NCI-H1105 treated with DMSO at 0.1 percent for 48 hours (cell line): ENCODE results near the gene SCARF1.
A peak's percentile ranks its signal among the peaks of the same experiment; 100 is the strongest.

Source experiments
- DNase-seq: peaks from one replicate; lab custom pipeline; 2025; lab: John Stamatoyannopoulos, UW

SCARF1 gene

DNA sequence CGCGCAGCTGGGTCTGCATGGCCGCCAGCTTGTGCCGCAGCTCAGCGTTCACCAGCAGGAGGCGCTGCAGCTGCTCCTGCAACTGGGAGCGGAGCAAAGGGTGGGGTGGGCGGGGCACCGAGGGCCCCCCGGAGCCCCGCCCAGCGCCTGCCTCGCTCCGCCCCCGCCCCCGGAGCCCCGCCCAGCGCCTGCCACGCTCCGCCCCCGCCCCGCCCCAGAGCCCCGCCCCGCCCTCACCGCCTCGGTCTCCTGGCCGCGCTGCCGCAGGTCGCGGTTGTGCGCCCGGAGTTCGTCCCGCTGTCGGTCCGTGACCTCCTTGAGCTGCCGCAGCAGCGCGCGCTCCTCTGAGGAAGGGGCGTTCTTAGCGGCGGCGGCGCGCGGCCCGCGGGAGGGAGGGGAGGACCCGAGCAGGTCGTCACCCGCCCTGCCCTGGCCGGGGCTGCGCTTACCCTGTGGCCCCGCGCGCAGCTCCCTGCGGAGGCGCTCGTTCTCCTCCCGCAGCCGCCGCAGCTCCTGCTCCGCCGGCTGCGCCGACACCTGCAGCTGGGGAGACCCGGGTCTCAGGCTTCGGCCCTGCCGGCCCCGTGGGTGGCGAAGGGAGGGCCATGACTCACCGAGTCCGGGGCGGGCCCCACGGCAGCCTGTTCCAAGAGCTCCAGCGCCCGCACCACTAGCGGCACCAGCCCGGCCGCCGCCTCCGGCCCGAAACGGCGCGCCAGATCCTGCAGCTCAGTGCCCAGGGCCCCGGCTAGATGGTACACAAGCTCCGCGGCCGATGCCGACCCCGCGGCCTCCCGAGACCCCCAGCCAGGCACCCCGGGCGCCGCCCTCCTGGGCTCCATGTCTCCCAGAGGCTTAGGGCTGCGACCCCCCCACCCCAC, 3.7 kb upstream of the SCARF1 start:
- DNase-seq, result peak; percentile 66

DNA sequence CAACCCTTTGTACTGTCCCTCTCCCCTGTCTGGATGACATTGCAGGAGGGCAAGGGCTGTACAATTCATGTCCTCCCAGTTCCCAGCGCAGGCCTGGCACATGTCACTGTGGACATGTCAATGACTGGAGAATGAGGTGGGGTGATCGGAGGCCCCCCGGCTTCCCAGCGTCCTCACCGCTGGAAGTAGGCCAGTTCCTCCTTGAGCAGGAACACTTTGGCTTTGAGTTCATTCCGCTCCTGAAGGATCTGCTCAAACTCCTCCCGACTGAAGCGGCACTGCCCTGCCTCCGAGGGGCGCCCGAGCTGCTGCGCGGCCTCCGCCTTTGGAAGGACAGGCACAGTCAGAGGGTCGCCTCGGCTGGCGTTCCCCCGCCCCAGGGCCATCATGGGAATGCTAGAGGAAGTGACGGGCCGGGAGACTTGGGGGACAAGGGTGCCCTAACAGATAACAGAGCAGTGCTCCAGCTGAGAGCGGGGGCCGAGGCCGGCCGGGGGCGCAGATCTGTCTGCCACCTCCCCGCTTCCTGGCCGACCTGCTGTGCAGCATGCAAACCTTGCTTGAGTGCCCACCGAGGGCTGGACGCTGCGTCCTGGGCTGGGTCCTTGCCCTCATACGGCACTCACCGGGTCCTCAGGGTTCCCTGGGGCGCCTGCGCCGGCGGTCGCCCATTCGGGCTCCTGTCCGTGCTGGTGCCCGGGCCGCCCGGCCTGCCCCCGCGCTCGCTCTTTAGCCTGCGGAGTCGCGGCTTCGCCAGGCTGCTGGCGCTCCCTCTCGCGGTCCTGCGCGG, 2.8 kb upstream of the SCARF1 start:
- DNase-seq, result no peak

DNA sequence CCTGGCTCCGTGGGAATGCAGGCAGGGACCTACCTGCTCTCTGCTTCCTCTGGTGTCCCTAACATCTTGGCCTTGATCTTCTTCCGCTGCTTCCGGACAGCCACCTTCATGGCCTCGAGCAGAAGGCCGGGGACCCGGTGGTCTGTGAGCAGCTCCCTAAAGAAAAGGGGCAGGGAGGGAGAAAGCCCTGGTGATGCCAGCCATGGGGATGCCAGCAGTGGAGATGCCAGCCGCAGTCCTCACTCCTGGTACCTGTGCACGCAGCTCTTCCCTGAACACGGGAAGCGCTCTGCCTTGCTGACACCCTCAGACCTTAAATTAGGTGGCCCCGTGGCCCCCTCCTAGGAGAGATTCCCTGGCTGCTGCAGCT, 2.3 kb upstream of the SCARF1 start:
- no peak for DNase-seq

DNA sequence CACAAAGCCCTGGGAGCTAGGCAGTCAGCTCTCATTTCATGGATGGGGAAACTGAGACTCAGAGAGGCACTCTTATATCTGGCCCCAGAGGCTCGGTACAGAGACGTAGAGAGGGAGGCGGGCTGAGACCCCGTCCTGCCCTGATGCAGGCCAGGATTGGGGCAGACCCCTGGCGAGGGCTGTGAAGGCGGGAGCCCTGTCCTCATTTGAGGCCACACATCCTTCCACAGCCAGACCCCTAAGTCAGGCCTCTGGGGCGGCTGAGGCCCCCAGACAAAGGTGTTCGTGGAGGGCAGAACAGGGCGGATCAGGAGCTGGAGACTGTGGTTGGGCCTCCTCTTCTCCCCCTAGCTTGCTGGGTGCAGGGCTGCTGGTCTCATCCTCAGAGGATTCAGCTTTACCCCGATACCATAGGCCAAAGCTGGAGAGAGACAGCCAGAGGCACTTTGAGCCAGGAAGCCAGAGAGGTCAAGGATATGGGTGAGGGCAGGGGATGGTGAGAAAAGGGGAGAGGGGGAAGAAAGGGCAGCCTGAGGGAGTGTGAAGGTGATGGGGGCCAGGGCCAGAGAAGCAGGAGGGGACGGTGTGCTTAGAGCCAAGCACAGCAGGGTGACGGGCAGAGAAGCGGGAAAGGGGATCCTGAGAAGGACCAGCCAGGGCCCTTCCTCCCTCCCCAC, 805 bp upstream of the SCARF1 start:
- no peak for DNase-seq

DNA sequence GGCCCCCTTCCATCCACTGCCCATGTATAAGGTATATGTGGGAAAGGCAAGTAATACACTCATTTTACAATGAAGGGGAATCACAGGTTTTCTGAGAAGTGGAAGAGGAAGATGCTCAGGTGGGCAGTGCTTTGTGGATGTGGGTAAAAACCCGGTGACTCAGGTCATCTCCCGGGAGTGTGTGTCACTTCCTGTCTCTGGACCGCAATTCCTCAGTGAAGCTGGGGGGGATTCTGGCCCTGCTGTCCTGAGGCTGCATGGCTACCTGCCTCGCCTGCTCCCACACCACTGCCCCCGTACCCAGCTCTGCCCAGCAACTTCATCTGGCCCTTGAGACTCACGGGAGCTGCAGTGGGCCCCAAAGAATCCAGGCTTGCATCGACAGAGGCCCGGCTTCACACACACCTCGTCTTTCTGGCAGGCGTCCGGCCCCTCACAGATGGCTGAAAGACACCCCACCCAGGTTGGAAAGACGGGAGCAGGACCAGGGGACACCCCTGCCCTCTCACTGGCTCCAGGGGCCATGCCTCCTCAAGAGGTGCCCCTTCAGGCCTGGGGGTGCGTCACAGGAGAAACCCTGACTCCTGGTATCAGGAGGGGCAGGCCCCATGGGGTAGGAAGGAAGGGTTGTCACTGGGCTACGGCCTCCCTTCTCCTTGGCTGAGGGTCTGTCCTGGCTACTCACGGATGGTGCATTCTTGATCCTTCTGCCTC, 882 bp downstream of the SCARF1 start:
- DNase-seq, result no peak

DNA sequence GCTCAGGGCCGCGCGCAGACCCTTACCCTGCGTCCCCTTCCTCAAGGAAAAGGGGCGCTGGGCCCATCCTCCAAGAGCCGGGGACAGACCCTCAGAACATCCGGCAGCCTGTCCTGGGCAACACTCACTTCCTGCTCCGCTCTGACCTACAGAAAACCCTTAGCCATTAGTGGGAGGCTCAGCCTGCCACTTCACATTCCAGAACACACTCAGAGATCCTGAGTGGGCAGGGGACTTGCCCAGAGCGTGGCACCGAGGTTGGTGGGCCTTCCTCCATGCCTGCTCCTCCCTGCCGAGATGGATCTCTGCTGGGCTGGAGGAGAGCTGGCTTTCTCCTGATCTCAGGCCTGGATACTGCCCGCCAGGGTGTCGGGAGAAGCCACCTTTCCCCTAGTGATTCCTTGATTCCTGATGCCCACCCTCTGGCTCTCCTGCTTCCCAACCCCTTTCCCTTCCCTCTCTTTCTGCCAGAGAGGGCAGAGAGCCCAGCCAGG, 1.5 kb downstream of the SCARF1 start:
- no peak for DNase-seq

DNA sequence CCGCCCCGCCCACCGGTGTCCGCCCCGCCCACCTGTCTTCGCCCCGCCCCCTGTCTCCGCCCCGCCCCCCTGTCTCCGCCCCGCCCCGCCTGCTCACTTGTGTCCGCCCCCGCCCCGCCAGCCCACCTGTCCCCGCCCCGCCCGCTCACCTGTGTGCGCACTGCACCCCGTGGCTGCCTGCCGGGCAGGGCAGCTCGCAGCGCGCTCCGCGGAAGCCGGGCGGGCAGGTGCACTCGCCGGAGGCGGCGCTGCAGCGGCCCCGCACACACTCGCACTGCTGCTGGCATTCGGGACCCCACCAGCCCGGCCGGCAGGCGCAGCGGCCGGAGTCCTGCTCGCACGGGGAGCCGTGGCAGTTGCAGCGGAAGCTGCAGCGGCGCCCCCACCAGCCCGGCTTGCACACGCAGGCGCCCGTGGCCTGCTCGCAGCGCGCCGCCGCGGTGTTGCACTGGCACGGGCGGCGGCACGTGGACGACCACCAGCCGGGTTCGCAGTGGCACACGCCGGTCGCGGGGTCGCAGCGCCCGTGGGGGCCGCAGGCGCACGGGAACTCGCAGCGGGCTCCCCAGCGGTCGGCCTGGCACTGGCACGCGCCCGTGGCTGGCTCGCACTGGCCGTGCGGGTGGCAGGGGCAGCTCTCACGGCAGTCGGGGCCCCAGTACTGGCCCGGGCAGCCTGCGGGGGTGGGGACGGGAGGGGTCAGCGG, 2.1 kb downstream of the SCARF1 start:
- DNase-seq, result peak; percentile 21

DNA sequence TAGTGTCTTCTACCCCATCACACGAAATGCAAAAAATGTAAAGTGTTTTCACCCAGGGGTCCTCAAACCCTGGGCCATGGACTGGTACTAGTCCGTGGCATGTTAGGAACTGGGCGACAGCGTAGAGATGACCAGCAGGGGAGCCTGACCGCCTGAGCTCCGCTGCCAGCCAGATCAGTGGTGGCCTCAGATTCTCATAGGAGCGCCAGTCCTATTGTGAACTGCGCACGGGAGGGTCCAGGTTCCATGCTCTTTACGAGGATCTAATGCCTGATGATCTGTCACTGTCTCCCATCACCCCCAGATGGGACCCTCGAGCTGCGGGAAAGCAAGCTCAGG, 4.5 kb downstream of the SCARF1 start:
- DNase-seq, result no peak

DNA sequence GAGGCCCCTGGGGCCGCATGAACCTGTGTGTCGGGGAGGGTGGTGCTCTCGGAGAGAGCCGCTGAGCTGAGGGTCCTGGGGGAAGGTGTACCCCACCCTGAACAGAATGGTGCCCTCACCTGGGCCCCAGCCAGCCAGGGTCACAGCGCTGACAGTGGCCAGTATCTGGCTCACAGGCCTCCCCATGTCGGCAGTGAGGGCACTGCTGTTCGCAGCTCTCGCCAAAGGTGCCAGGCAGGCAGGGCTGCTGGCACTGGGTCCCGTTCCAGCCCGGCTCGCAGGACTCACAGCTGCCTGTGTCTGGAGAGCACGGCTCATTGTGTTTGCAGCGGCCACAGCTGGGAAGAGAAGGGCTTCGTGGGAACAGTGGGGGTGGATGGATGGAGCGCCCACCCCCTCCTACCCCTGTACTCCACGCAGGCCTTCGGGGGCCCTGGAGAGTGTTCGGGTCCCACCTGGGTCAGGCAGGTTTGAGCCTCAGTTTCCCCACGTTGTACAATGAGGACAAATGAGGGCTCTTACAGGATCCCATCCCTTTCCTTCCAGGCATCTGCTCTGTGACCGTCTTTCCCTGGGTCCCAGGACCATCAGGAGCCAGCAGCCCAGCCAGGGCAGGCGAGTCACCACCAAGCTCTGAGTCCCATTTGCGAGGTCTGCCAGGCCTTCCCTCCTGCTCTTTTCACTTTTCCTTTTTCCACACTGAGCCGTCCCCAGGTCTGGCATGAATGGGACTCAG, 5.0 kb downstream of the SCARF1 start:
- no peak for DNase-seq

DNA sequence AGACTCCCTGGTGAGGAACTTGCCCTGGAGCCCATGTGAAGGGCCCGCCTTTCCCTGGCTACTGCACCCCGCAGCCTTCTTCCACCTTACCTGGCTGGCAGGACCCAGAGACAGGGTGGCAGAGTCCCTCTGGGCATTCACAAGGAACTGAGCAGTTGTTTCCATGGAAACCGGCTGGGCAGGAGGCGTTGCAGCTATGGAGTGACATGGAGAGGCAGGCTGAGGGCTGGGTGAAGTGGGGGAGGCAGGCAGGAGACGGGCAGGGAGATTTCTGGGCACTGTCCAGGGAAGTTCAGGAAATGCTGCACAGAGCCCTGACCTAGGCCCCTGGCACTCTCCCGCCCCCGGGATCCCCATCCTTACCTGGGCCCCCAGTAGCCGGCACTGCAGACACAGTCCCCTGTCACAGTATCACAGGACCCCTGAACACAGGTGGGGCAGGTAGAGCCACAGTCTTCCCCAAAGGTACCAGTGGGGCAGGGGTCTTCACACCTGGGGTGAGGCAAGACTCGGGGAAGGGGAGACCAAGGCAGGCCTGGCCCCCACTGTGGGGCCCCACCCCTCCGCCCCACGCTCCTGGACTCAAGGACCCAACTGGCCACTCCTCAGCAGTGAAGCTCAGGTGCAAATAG, 5.9 kb downstream of the SCARF1 start:
- peak; percentile 1 for DNase-seq

DNA sequence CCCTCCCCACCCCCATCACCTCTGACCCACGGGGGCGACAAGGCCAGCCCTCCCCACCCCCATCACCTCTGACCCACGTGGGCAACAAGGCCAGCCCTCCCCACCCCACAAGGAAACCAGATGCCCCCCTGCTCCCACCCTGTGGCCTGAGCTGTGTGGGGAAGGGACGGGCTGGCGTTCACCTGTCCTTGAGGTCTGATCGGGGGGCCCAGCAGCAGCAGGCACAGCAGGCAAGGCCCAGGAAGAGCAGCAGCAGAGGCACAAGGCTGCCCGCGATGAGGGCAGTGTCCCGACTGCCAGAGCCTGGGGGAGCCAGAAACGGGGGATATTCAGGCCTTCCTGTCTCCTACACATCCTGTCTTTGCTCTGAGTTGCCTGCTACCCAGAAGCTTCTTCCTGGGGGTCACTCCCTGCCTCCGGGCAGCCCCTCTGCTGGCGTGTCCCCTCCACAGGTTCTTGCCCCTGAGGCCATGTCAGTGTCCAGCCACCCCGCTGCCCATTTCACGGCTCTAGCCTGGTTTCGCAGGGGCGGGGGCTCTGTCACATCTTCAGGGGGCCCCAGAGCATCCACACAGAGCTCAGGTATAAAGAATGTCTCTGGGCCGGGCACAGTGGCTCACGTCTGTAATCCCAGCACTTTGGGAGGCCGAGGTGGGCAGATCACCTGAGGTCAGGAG, 6.8 kb downstream of the SCARF1 start:
- no peak for DNase-seq

DNA sequence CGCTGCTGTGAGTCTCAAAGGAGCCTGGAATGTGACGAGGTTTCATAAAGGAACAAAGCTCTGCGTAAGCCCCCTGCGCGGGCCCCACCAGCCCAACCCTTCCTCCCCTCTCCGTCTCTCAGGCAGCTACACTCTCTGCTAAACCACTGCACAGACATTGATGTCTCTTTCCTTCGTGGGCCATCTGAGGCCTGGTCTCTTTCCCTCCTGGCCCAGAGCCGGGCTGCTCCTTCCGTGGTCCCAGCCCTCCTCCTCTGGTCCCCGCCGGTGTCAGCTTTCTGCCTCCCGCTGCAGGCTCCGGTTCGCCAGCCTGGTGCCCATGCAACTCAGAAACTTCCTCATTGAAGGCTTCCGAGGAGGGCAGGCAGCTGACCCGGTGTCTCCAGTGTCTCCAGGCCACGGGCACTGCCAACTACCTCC, 7.4 kb downstream of the SCARF1 start:
- no peak for DNase-seq

DNA sequence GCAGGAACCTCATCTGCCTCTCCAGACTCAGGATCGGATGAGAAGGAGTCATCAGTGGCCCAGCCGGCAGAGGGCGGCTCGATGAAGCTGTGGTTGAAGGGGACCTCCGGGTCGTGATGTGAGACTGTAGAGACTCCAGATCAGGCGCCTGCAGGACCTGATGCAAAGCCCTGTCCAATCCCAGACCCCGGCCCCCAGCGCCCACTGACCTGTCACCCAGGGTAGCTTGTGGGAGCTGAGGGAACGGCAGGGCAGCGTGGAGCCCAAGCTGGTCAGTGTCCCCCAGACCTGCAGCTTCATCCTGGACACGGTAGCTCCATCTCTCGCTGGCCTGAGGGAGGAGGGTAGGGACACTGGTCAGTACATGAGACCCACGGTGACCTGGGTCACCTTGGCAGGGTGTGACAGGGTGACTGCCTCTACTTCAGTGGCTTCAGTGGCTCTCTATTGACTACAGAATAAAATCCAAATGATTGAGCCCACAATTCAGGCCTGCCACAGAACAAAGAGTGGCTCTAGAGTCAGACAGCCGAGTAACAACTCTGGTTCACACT, 8.7 kb downstream of the SCARF1 start:
- no peak for DNase-seq

DNA sequence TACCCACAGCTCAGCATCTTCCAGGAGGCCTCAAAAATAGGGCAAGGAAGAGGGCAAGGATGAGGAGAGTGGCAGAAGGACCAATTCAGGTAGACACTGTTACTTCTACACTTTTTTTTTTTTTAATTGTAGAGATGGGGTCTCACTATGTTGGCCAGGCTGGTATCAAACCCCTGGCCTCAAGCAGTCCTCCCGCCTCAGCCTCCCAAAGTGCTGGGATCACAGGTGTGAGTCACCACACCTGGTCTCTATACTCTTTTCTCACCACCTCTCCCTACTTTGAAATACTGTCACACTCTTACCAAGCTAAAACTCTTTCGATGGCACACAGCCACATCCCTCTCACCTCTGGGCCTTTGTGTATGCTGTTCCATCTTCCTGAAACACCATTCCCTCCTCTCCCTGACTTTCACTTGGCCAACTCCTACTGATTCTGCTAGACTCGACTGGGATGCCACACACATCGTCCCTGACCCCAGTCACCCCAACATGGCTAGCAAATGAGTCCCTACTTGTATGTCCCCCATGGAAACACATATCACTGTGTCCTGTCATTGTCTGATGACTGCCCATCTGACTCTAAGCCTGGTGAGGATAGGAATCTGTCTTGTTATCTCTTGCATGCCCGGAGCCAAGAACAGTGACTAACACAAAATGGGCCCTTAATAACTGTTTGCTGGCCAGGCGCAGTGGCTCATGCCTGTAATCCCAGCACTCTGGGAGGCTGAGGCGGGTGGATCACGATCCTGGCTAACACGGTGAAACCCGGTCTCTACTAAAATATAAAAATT, 9.7 kb downstream of the SCARF1 start:
- no peak for DNase-seq

DNA sequence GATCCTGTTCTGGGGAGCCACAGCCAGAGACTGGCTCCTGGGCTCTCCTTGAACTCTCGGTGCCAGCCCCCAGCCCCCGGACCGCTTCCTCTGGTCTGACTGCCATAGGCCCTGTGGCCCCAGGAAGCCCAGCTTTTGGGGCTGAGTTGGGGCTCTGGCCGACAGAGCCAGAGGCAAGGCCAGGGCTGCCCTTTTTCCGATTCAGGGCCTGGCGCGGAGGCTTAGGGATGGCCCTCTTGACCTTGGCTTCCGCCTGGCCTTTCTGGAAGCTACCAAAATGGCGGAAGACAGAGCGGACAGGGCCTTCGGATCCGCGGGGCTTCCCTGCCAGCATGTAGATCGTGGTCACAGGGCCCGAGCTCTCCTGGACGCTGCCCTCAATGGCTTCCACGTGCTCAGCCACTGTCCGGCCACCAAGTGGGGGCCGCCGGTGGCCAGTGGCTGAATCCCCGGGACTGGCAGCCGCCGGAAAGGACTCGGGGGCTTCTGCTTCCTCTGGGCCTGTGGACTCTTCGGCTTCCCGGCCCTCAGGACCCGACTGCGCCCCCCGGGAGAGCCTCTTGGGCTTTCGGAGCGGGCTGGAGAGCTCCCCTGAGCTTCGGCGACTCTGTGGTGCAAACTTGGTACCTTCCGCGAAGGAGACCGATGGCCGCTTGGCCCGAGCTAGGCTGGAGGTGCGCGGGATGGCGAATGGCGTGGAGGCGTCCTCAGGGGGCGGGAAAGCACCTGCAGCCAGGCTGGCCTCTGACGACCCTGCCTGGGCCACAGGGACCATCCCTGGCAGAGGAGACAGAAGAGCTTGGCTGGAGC, 10.5 kb downstream of the SCARF1 start:
- no peak for DNase-seq

DNA sequence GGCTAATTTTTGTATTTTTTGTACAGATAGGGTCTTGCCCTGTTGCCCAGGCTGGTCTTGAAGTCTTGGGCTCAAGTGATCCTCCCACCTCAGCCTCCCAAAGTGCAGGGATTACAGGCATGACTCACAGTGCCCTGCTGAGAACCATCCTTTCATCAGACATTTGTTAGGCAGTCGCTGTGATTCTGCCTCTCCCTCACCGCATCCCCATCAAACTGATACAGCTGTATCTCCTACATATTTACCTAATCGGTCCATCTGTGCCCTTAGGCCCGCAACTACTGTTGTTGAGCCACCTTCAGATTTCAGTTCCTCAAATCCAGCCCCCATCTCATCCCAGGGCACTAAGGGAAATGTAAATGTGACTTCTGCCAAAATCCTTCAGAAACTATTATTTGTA, 14.9 kb downstream of the SCARF1 start:
- DNase-seq, result no peak

DNA sequence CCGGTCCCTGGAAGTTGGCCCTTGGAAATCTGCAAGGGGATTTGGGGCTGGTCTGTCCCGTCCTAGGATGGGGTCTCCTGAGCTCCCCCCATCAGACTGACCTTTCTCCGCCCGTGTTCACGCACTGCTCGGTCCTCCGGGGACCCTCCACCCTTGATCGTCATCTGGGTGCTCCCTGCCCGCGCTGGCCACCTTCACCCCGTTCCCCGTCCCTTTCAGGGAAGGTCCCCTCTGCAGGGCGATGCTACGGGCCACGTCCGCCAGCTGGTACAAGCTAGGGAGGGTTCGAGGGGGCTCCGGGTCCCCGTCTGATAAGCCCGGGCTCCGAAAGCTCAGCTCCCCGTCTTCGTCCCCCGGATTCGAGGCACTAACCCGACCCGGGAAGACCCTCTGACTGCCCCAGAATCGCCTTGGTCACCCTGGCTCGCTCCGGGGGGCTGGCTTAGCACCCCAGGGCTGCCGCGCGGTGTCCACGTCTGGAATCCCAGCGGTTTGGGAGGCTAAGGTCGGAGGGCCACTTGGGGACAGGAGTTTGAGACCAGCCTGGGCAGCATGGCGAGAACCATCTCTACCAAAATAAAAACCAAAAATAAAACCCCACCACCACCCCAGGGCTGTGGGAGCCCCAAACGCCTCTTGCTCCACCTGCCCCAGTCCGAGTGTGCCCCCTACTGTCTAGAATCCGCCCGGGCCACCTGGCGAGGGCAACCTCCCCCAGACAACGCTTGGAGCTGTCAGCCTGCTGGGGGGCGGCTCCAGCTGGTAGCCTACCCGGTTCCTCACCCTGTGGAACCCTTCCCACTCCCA, 15.8 kb downstream of the SCARF1 start:
- DNase-seq, result peak; percentile 3
